GM23248 (cell line): Measurements from ENCODE around the gene KDM2B.

Experiments used
- EZH2 ChIP-seq: fragments of 200-600 bp; sonication (generic); IDR thresholded peaks from 2 replicates; pipeline ENCODE4 v1.6.1; 2018; ENCODE audit warnings: antibody characterized with exemption, mild to moderate bottlenecking; ENCODE audit not compliant: insufficient read depth, poor library complexity, severe bottlenecking
- EZH2phosphoT487 ChIP-seq: fragments of 200-600 bp; sonication (generic); IDR thresholded peaks from 2 replicates; pipeline ENCODE4 v1.6.1; 2018; ENCODE audit warnings: antibody characterized with exemption, moderate library complexity, mild to moderate bottlenecking, low read depth; ENCODE audit not compliant: insufficient read depth

- no peak for TF ChIP-seq EZH2
- no peak for TF ChIP-seq EZH2phosphoT487
Measured at GRCh38 chr12:121467638-121468498, 113.0 kb downstream of the KDM2B start.
